ENCODE data around the gene DPF3. TPM values are rescaled to one million over a fixed set of nuclear protein-coding genes. Genes with fewer than 3 reads are reported as not detected.

The DPF3 gene
- total and polyA plus RNA-seq, 9 of the 15 experiments (the other 6 are each of a cell fraction or from before 2014, with no cell fraction given): 0.21 to 4.9 (median 1.2) TPM

- TF ChIP-seq RBBP5 (IDR thresholded peaks at IDR 0.05; ENCODE audit: borderline replicate concordance, insufficient read depth, low read length, poor library complexity, severe bottlenecking) (peak; percentile 48), FOXA3 (CRISPR knock-in tag; conservative IDR thresholded peaks at IDR 0.05 in 1 of 2, IDR thresholded peaks at IDR 0.05 in 1 of 2) (0 out of 4 replicates have a peak, but pooled peaks of 1 of the 2 experiments have one; percentile 47), ZBTB7A (IDR thresholded peaks at IDR 0.05; ENCODE audit: borderline replicate concordance, control insufficient read depth, low read depth, low read length) (peak; percentile 95), ZNF121 (CRISPR knock-in tag; conservative IDR thresholded peaks at IDR 0.05) (no peak), PTTG1 (tag; IDR thresholded peaks at IDR 0.05; ENCODE audit: low read depth) (no peak), SMARCE1 (IDR thresholded peaks at IDR 0.05) (peak; percentile 31; the same call in 1 of the 2 replicates), BHLHE40 (IDR thresholded peaks at IDR 0.05; ENCODE audit: low read length) (no peak), GABPA (tag; conservative IDR thresholded peaks at IDR 0.05; ENCODE audit: low read depth) (no peak), MLLT1 (IDR thresholded peaks at IDR 0.05) (peak in 1 of 2 experiments; percentile 44; a peak in 1 of 4 replicates), CBX3 (IDR thresholded peaks at IDR 0.05; ENCODE audit: borderline replicate concordance in 1 of 2, low read length in 2 of 2) (no peak), PHF20 (IDR thresholded peaks at IDR 0.05; ENCODE audit: partially characterized antibody) (peak; percentile 13), POLR2A (conservative IDR thresholded peaks at IDR 0.05) (peak; percentile 74), GTF2B (IDR thresholded peaks at IDR 0.05; ENCODE audit: extremely low read depth, insufficient read length) (no peak), ZBTB1 (CRISPR knock-in tag; IDR thresholded peaks at IDR 0.05; ENCODE audit: borderline replicate concordance, low read depth) (peak; percentile 34; the same call in 1 of the 2 replicates), ZNF511 (CRISPR knock-in tag; IDR thresholded peaks at IDR 0.05) (0 out of 2 replicates have a peak, but pooled peaks have one; percentile 33), KDM5B (IDR thresholded peaks at IDR 0.05; ENCODE audit: insufficient replicate concordance, low read depth, low read length) (peak; percentile 63)
- TF ChIP-seq, protein P1, sequence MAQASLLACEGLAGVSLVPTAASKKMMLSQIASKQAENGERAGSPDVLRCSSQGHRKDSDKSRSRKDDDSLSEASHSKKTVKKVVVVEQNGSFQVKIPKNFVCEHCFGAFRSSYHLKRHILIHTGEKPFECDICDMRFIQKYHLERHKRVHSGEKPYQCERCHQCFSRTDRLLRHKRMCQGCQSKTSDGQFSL (CRISPR knock-in tag; IDR thresholded peaks at IDR 0.05): no peak
- TF ChIP-seq, protein P1 (tag; IDR thresholded peaks at IDR 0.05): no peak
- TF ChIP-seq, protein P2, sequence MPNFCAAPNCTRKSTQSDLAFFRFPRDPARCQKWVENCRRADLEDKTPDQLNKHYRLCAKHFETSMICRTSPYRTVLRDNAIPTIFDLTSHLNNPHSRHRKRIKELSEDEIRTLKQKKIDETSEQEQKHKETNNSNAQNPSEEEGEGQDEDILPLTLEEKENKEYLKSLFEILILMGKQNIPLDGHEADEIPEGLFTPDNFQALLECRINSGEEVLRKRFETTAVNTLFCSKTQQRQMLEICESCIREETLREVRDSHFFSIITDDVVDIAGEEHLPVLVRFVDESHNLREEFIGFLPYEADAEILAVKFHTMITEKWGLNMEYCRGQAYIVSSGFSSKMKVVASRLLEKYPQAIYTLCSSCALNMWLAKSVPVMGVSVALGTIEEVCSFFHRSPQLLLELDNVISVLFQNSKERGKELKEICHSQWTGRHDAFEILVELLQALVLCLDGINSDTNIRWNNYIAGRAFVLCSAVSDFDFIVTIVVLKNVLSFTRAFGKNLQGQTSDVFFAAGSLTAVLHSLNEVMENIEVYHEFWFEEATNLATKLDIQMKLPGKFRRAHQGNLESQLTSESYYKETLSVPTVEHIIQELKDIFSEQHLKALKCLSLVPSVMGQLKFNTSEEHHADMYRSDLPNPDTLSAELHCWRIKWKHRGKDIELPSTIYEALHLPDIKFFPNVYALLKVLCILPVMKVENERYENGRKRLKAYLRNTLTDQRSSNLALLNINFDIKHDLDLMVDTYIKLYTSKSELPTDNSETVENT (CRISPR knock-in tag; IDR thresholded peaks at IDR 0.05): 0 out of 2 replicates have a peak, but pooled peaks have one; percentile 13
- TF ChIP-seq, protein P3, sequence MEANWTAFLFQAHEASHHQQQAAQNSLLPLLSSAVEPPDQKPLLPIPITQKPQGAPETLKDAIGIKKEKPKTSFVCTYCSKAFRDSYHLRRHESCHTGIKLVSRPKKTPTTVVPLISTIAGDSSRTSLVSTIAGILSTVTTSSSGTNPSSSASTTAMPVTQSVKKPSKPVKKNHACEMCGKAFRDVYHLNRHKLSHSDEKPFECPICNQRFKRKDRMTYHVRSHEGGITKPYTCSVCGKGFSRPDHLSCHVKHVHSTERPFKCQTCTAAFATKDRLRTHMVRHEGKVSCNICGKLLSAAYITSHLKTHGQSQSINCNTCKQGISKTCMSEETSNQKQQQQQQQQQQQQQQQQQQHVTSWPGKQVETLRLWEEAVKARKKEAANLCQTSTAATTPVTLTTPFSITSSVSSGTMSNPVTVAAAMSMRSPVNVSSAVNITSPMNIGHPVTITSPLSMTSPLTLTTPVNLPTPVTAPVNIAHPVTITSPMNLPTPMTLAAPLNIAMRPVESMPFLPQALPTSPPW (CRISPR knock-in tag; IDR thresholded peaks at IDR 0.05): peak; percentile 73
Measured at GRCh38 chr14:72925815-72926291, 32.0 kb upstream of the DPF3 start (continued).

Data from K562 (cell line).